Sciatic nerve (tissue), 2 donors: ENCODE measurements around the gene ALS2CL. TPM values are rescaled to one million over a fixed set of nuclear protein-coding genes. Genes with fewer than 3 reads are reported as not detected.

Experiments
- ATAC-seq: fragments of 200-7000 bp; cut with Tn5 transposase; one replicate; pipeline ENCODE4 v1.9.1; 2020; ENCODE audit warnings: mild to moderate bottlenecking, moderate library complexity
- DNase-seq: peaks from one replicate; pipeline ENCODE4 v3.0.0-alpha.2; 2020; ENCODE audit warnings: low spot score
- intact Hi-C: fragments of 100-400 bp; cut with DNase I; formaldehyde crosslinking; loops from one replicate; pipeline ENCODE4 v1.14.2; 2022
- total RNA-seq: library from RNA; stranded (reverse); fragmentation: NEBNext Ultra II Directional; extraction: Animal tissue kit (Norgen Biotek cat#: 25700); gene quantifications from one replicate; pipeline ENCODE4 v1.2.1, GENCODE V29; 2021
- donor health status: DM: no; HTN: no; CAD: no.
- donor health status: DM: no; HTN: no; CAD: no.

ALS2CL gene
- total RNA-seq, 1 donor from 2014 or later, result 18.5 TPM

DNA sequence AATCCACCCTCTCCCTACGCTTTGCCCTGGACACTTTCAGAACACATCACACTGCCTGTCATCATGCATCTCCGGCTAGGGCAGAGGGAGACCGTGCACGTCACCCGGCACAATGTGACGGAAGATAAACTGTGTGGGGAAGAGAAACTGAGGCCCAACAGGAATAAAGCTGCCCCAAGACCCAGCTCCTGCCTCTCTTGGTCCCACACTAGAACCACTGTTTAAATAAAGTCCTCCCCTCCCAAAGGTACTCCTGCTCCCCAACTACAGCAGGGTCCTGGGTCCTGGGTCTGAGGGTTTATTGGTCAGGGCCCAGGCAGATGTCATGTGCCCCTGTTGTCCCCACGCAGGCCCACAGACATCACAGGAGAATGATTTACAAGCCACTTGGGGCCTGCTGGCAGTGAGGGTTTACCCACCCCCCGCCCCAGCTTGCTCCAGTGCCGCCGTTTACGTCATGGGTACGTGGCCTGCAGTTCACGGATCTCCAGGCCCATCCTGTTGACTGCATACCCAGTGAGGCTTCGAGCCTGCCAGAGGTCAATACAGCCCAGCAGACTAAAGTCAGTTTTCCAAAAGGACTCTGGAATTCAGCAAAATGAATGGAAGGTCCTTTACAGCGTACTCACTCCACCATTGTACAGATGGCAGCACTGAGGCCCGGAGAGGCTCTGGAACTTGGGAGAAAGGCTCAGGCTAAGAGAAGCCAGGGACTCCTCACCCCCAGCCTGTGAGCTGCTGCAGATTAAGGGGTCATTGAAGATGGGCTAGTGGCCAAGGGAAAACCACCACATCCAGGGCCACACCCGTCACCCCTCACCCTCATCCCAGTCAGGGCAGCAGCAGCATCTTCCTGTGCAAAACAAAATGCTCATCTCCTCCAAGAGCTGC lies 23.2 kb downstream of the ALS2CL start:
- ATAC-seq (no peak), DNase-seq (peak; percentile 43)
- intact Hi-C loops, result no loop called here

DNA sequence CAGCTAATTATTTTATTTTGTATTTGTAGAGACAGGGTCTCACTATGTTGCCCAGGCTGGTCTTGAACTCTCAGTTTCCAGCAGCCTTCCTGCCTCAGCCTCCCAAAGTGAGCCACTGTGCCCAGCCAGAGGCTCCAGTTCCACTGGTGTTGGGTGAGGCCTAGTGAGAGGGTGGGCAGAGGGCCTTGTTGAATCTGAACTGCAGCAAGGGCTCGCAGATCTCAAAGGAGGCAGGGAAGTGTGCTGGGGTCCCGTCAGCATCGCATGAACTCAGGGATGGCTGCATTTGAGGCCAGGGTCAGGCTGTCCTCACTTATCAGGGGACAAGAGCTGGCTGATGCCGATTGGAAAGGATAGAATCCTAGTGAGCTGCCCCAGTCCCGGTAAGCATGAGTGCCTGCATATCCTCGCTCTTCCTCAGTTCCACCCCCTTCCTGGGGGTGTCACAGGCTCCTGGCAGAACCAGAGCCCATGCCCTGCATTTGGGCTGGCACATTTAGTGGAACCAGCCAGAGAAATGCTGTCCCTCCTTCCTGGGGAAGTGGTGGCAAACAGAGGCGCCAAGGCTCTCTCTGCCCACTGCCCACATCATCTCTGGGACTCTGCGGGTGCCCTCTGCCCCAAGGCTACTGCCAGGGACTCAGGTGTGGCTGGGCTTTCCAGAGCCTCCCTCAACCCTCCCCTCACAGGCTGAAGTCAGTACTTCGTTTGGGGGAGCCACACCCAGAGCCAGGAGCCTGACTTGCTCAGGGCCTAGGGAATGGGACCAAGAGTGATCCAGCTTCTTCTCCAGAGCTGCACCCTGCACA lies 24.1 kb downstream of the ALS2CL start:
- DNase-seq (peak; percentile 38), ATAC-seq (no peak)
- intact Hi-C loops, result no loop called here

GRCh38 chr3:46668591-46668990 lies 24.9 kb downstream of the ALS2CL start:
- ATAC-seq, result no peak
- intact Hi-C loops, result no loop called here
- DNase-seq, result no peak

DNA sequence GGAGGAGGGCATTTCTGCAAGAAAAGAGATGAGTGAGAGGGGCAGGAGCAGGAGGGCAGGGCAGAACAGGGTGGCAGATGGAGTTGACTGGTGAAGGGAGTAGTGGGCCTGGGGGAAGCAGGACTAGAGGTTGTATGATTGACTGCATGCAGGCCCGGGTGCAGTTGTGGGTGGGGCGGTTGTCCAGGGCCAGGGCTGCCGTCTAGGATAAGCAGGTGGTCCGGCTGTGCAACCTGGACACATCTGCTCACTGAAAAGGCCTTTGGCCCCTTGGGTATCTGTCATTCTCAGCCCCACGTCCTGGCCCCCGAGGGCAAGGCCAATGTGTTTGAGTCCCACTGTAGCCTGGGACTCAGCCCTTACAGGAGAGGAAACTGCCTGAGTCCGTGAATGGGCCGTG lies 25.4 kb downstream of the ALS2CL start:
- intact Hi-C loops, result no loop called here
- DNase-seq (peak; percentile 51), ATAC-seq (no peak)

DNA sequence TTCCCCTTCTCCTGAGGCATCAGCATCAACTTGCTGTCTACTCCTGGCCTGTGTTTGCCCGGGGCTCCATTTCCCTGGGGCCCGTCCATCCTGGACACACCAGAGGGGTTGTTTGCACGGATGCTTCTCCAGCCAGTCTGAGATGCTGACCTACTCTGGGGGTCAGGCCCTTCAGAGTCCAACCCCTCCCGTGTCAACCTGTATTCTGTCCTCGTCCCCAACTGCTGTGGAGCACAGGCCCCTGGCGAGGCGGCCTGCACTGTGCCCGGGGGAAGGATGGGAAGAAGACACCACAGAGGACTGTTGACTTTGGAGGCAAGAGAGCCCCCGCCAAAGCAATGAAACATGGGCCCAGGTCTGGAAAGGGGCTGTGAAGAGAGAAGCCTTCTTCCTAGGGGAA lies 25.8 kb downstream of the ALS2CL start:
- DNase-seq (peak; percentile 54), ATAC-seq (no peak)
- intact Hi-C loops, result no loop called here

DNA sequence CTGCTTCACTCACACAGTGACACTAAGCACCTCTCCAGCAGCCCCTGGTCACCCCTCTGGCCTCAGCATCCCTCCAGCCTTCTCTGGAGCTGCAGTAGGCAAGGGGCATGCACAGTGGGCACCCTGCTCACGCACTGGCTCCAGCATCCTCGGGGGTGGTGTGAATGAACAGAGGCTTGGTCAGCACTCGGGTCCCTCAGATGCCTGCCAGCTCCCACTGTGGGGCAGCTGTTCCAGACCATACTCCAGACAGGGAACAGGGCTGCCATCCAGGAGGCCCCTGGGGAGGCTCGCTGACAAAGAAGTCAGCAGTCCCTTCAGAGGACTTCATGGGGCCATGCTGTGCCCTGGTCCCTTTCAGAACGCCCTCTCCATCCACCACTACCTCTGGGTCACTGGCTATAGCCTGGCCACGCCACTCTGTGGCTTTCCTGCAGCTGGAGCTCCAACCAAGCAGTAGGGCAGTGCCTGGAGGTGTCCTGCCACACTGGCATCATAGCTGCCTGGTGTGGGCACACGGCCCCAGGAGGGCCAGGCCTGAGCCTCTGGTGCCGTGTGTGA lies 26.3 kb downstream of the ALS2CL start:
- DNase-seq (peak; percentile 49), ATAC-seq (no peak)
- intact Hi-C loops, result no loop called here

DNA sequence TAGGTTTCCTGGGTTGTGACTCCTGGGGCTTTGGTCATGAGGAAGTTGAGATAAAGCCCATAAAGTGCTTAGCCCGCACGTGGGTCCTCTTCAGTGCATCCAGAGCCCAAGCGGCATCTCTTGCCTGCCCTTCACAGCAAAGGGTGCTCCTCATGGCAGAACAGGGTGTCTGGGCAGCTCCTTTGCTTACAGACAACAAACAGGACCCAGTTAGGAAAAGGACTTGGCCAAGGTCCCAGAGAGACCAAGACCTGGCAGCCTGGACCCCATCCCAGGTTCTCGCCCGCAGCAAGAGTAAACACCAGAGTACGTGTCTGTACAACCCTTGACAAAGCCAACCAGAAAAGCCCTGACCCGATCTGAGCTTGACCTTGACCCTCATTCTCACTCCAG lies 27.0 kb downstream of the ALS2CL start:
- peak; percentile 42 for DNase-seq
- intact Hi-C loops, result no loop called here
- ATAC-seq, result no peak

DNA sequence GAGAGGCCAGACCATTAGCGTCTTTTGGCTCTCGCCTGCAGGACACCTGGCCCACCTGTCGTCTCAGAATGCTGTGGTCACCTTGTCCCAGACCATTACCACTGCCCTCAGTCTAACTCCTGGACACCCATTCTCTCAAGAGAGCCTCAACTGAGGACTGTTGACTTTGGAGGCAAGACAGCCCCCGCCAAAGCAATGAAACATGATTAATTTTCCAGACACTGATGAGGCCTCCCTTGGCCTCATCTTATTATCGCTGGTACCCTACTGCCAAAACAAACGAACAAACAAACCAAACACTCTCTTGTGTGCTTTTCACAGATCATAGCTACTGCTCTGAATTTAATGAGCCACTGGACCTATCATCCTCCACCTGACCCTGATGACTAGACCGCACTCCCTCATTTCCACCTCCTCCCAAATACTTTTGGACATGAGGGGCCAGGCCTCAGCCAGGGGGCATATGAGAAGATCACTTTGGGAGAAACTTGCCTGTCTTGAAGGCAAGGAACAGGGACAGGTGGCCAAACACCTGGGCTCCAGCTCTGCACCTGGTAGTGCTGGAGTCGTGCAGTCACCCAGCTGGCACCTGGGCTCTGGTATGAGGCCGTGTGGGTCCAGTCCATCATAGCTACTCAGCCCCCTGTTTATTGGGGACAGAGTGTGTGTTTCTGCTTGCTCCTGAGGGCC lies 27.6 kb downstream of the ALS2CL start:
- ATAC-seq, result no peak
- intact Hi-C loops, result no loop called here
- DNase-seq, result peak; percentile 42

DNA sequence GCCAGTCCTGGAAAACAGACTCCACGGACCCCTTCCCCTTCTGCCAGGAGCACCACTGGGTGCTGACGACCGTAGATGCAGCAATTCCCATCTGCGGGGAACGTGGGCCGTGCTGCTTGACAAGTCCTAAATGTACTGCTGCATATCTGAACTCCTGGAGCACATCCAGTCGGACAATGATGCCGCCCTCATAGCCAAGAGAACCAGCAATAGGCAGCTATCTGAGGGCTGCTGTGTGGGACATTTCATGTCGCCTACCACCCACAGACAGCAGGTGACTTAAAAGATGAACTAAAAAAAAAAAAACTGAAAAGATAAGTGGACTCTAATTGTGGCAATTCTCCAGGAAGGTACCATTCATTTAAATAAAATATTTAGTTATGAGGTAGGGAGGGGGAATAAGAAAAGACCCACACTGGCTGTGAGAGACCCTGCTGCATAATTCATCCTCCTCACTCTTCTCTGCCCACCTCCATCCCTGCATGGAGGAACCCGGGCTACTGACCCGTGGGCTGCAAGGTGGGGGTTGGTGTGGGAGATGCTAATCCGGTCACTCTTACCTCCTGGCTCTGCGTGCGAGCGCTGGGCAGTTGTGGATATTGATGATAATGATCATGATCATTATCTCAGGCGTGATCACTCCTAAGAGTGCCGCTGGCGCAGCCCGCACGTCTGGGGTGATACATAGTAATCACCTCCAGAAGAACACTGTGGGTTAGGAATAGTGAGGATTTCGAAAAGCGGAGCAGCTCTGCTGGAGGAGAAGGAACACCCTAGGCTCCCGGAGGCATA lies 28.3 kb downstream of the ALS2CL start:
- intact Hi-C loops, result no loop called here
- DNase-seq, result peak; percentile 45
- ATAC-seq, result no peak

- intact Hi-C loops, result no loop called here
- ATAC-seq (no peak), DNase-seq (peak; percentile 41)
Observed at GRCh38 chr3:46664188-46664970, 29.1 kb downstream of the ALS2CL start.

DNA sequence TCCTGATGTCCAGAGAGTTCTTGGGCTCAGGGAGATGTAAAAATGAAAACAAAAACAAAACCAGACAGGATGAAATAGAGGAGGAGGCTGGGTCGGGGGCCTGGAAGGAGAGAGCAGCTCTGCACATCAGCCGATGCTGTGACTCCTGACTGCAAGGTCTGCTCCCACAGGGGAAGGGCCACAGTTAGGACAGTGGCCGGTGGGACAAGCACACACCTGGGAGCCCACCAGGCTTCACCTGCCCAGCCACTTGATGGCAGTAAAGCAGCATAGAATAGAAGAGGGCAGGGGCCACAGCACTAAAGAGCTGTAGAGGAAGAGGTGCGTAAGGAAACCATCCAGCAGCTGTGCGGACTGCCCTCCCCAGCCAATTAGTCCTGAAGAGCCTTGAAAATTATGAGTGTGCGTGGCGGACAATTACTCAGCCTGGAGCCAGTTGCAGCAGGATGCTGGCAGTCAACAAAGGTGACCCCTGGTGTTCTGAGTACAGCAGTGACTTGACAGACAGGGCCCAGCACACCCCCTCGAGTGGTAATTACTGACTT lies 29.8 kb downstream of the ALS2CL start:
- intact Hi-C loops, result no loop called here
- ATAC-seq (peak; percentile 55), DNase-seq (peak; percentile 52)

DNA sequence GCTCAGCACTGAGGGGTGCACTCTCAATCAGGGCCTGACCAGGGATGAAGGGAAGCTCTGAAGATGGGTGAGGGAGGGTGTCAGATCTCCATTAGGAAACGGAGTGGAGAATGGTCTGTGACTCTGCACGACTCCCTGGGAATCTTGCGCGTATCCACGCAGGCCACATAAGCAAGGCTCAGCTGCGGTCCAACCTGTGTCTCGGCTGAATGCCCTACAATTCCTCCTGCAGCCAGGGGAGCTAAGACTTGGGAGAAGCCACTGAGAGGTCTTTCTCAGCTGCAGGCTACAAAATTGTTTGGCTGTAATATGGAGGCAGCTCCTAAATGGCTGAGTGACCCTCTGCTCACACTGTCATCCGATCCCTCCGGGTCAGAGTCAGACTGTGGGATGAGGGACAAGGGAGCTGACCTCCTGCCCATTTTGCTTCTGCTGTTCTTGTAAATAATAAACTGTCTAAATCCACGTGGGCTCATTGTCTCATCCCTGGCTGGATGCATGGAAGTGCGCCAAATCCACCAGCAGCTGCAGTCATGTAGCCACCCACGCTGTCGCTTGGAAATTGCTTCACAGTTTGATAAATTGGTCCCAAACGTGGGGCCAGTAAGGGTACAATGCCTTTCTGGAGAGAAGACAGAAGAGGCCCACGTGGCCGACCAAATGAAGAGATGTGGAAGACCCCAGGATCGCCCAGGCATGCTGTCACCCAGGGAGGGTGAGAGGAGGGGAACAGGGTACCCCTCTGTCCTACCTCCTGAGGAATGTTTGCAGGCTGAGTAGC lies 30.5 kb downstream of the ALS2CL start:
- peak; percentile 73 for ATAC-seq
- DNase-seq, result peak; percentile 70
- intact Hi-C loops, result no loop called here

DNA sequence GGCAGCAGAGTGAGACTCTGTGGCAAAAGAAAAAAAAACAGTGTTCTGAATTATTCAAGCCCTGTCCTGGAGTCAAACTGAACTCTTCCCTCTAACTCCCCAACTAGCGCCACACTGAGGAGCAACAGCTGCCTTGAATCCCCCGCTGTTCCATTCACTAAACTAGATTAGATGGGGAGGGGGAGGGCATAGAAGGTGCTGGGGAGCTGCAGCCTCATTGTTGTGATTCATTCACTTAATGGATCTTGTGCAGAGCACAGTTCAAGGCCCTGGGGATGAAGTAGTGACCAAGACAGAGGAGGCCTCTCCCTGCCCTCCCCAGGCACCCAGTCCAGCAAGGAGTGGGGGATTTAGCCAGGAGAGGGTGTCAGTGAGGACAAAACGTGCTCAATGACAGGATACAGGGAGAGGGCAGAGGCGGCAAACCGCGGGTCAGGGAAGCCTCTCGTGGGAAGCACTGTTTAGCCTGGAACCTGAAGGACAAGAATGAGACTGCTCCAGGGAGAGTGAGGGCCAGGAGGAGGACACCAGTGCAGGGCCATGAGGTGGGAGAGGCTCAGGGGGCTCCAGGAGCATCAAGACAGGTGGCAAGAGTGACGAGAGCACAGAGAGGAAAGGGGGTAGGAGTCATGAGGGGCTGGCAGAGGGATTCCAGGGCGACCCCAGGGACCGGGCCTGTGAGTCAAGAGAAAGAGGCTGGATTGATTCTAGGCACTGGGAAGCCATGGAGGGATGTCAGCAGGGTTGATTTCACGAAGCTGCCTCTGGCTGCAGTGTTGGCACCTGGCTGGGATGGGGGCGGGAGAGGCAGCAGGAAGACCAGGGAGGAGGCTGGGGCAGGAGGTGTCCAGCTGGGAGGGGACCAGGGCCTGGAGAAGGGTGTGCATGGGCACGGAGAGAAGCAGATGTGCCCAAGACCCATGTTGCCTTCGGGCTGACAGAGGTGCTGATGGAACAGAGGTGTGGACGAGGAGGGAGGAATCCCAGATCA lies 31.4 kb downstream of the ALS2CL start:
- DNase-seq (peak; percentile 49), ATAC-seq (no peak)
- intact Hi-C loops, result no loop called here

GRCh38 chr3:46660543-46661523 lies 32.6 kb downstream of the ALS2CL start:
- intact Hi-C loops, result no loop called here
- no peak for ATAC-seq
- DNase-seq, result peak; percentile 52

DNA sequence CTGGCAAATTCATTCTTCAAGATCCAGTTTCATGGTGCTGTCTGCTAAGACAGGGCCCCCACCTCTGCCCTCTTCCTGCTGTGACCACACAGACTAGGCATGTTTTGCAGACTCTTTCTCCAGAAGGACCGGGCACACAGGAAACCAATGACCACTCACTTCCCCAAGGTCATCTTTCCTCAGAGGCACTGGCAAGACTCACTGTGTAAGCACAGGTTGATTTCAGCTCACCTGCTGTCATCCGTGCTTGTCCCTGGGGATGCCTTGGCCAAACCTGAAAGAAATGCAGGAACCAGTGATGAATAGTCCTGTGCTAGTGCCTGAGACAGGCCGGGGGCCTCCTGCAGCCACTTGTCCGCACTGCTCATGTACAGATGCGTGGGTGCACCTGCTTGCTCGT lies 33.5 kb downstream of the ALS2CL start:
- DNase-seq (peak; percentile 23), ATAC-seq (no peak)
- intact Hi-C loops, result no loop called here
